SH-SY5Y (cell line): ENCODE measurements around the gene MTHFS.

ENCODE experiments used
- GATA2 ChIP-seq: IDR thresholded peaks from 2 replicates; pipeline ENCODE4 v1.6.1; 2011; ENCODE audit warnings: mild to moderate bottlenecking, low read depth, low read length
- GATA3 ChIP-seq: IDR thresholded peaks from 2 replicates; pipeline ENCODE4 v1.6.1; 2011; ENCODE audit warnings: low read depth, mild to moderate bottlenecking, low read length, moderate library complexity

GRCh38 chr15:79868554-79868953, 28.3 kb downstream of the MTHFS start:
- TF ChIP-seq GATA2 (no peak), GATA3 (no peak)
